OCI-M2 (cell line): ENCODE measurements around the gene OCIAD1.
"Not testable (repeated sequence)": the region's sequence is repeated elsewhere in the genome, so short reads cannot be mapped to it uniquely, and the experiment has no call there.

ENCODE experiments used
- DNase-seq: peaks from one replicate; lab custom pipeline; 2025; ENCODE audit not compliant: unreplicated experiment; lab: John Stamatoyannopoulos, UW

The OCIAD1 gene

GRCh38 chr4:48816971-48817370 lies 13.9 kb upstream of the OCIAD1 start:
- DNase-seq, result no peak

- DNase-seq, result not testable (repeated sequence)
These were observed 9.5 kb upstream of the OCIAD1 start for GRCh38 chr4:48821431-48821830.

GRCh38 chr4:48827622-48828021 lies 3.3 kb upstream of the OCIAD1 start:
- DNase-seq, result no peak

- no peak for DNase-seq
These were observed 693 bp downstream of the OCIAD1 start for GRCh38 chr4:48831532-48832030.

GRCh38 chr4:48832571-48832970 lies 1.7 kb downstream of the OCIAD1 start:
- no peak for DNase-seq

- DNase-seq, result no peak
These were observed 5.8 kb downstream of the OCIAD1 start for GRCh38 chr4:48836658-48837057.

- no peak for DNase-seq
These were observed 10.3 kb downstream of the OCIAD1 start for GRCh38 chr4:48841045-48841827.

GRCh38 chr4:48844843-48845242 lies 14.0 kb downstream of the OCIAD1 start:
- no peak for DNase-seq

GRCh38 chr4:48848799-48849198 lies 17.9 kb downstream of the OCIAD1 start:
- not testable (repeated sequence) for DNase-seq

GRCh38 chr4:48851651-48852050 lies 20.8 kb downstream of the OCIAD1 start:
- DNase-seq, result no peak

GRCh38 chr4:48853604-48854394 lies 22.9 kb downstream of the OCIAD1 start:
- DNase-seq, result peak; percentile 35

- no peak for DNase-seq
These were observed 23.5 kb downstream of the OCIAD1 start for GRCh38 chr4:48854395-48854683.

GRCh38 chr4:48854982-48855381 lies 24.1 kb downstream of the OCIAD1 start:
- no peak for DNase-seq

GRCh38 chr4:48858130-48858529 lies 27.2 kb downstream of the OCIAD1 start:
- DNase-seq, result no peak

GRCh38 chr4:48862038-48862437 lies 31.1 kb downstream of the OCIAD1 start:
- no peak for DNase-seq

GRCh38 chr4:48862661-48863060 lies 31.8 kb downstream of the OCIAD1 start:
- no peak for DNase-seq

GRCh38 chr4:48863728-48864127 lies 32.8 kb downstream of the OCIAD1 start:
- DNase-seq, result no peak

- not testable (repeated sequence) for DNase-seq
These were observed 33.8 kb downstream of the OCIAD1 start for GRCh38 chr4:48864696-48865095.

- DNase-seq, result no peak
These were observed 47.1 kb downstream of the OCIAD1 start for GRCh38 chr4:48877827-48878535.

- DNase-seq, result no peak
These were observed 48.9 kb downstream of the OCIAD1 start for GRCh38 chr4:48879561-48880442.

- not testable (repeated sequence) for DNase-seq
These were observed 50.8 kb downstream of the OCIAD1 start for GRCh38 chr4:48881646-48882045.
